ENCODE data around the gene BZW1. TPM values are rescaled to one million over a fixed set of nuclear protein-coding genes. Genes with fewer than 3 reads are reported as not detected.

The BZW1 gene
- total RNA-seq, 1 experiment from 2014 or later: 454 TPM

GRCh38 chr2:200828104-200828503 is 16.4 kb downstream of the BZW1 start:
- ChIA-PET RAD21 (ENCODE audit: low non-redundant PET in 1 of 2, low total read pairs in 2 of 2, uncharacterized antibody in 2 of 2, unreplicated experiment in 2 of 2) (no interaction called here), CTCF (no interaction called here), POLR2A (interaction anchor here (1.4 to 1.9 kb wide), 2 partner anchors 9 to 62 kb away, joined by 4 to 8 read pairs; no protein-coding TSS in a partner anchor)
- Histone ChIP-seq H3K9ac (ENCODE audit: low read length) (no peak overlapping the region), H3K9me2 (ENCODE audit: insufficient read depth) (no peaks in the 10 kb centered on the region), H3K36me3 (ENCODE audit: control insufficient read depth in 1 of 2, insufficient read depth in 2 of 2, low read length in 2 of 2) (peaks cover 3 to 13% of the 10 kb centered on the region in 2 experiments; a peak in 3 of 4 replicates), H4K20me1 (ENCODE audit: insufficient read depth) (0 out of 2 replicates have a peak, but pooled peaks cover 9% of the 10 kb centered on the region), H3K27ac (ENCODE audit: low read depth, low read length) (no peak overlapping the region), H2AFZ (ENCODE audit: low read depth, low read length, poor library complexity, severe bottlenecking) (no peak overlapping the region), H3K9me3 (ENCODE audit: control insufficient read depth in 1 of 2, insufficient read depth in 1 of 2, low read depth in 1 of 2, low read length in 2 of 2) (no peaks in the 10 kb centered on the region), H3K79me2 (ENCODE audit: insufficient read depth, low read length) (no peaks in the 10 kb centered on the region), H3K27me3 (ENCODE audit: insufficient read depth, low read length) (no peaks in the 10 kb centered on the region), H3K4me1 (ENCODE audit: control insufficient read depth in 1 of 2, insufficient read depth in 2 of 2, low read length in 2 of 2) (no peaks in the 10 kb centered on the region), H3K4me2 (ENCODE audit: low read length) (no peak overlapping the region), H3K4me3 (replicated peaks in 1 of 2; ENCODE audit: low read depth in 1 of 2, low read length in 2 of 2) (no peak overlapping the region)
- no peak for ATAC-seq
- DNase-seq (ENCODE audit: low read depth, low spot score): no peak
- no peak for TF ChIP-seq ZFX (IDR thresholded peaks at IDR 0.05)
- TF ChIP-seq RAD21 (IDR thresholded peaks at IDR 0.05; ENCODE audit: low read depth): no peak
- TF ChIP-seq TCF7L2 (IDR thresholded peaks at IDR 0.05; ENCODE audit: borderline replicate concordance, extremely low read depth, insufficient read depth, insufficient read length): no peak
- no peak for TF ChIP-seq SIN3A (IDR thresholded peaks at IDR 0.05; ENCODE audit: low read depth)
- TF ChIP-seq EZH2phosphoT487 (IDR thresholded peaks at IDR 0.05; ENCODE audit: borderline replicate concordance): no peak
- no peak for TF ChIP-seq SP1 (IDR thresholded peaks at IDR 0.05; ENCODE audit: low read depth)
- no peak for TF ChIP-seq EZH2 (IDR thresholded peaks at IDR 0.05)
- no peak for TF ChIP-seq FOSL1 (IDR thresholded peaks at IDR 0.05; ENCODE audit: low read depth)
- TF ChIP-seq JUND (IDR thresholded peaks at IDR 0.05): no peak
- no peak for TF ChIP-seq POLR2A (IDR thresholded peaks at IDR 0.05; ENCODE audit: borderline replicate concordance, extremely low read depth, insufficient read depth, insufficient read length)
- no peak for TF ChIP-seq SRF (IDR thresholded peaks at IDR 0.05; ENCODE audit: low read depth)
- TF ChIP-seq MAX (IDR thresholded peaks at IDR 0.05): no peak
- TF ChIP-seq CTCF (IDR thresholded peaks at IDR 0.05 in 2 of 3, conservative IDR thresholded peaks at IDR 0.05 in 1 of 3; ENCODE audit: borderline replicate concordance in 1 of 3, insufficient read depth in 1 of 3, low read depth in 2 of 3, low read length in 2 of 3): no peak
- no peak for TF ChIP-seq ZNF274 (IDR thresholded peaks at IDR 0.05; ENCODE audit: low read depth, low read length)
- TF ChIP-seq ZBTB33 (IDR thresholded peaks at IDR 0.05; ENCODE audit: extremely low read depth, insufficient replicate concordance, low read length): no peak
- TF ChIP-seq ATF3 (IDR thresholded peaks at IDR 0.05): no peak
- TF ChIP-seq REST (IDR thresholded peaks at IDR 0.05; ENCODE audit: low read depth): no peak
- no TSS peak for BruUV-seq (replicated peaks)
- intact Hi-C loops (cut with micrococcal nuclease): no loop called here
